ENCODE results near the gene PEX19. TPM values are rescaled to one million over a fixed set of nuclear protein-coding genes. Genes with fewer than 3 reads are reported as not detected.

The PEX19 gene
- polyA plus RNA-seq, 1 donor (not counting 4 experiments of a cell fraction or from before 2014, with no cell fraction given): 48.7 TPM

DNA sequence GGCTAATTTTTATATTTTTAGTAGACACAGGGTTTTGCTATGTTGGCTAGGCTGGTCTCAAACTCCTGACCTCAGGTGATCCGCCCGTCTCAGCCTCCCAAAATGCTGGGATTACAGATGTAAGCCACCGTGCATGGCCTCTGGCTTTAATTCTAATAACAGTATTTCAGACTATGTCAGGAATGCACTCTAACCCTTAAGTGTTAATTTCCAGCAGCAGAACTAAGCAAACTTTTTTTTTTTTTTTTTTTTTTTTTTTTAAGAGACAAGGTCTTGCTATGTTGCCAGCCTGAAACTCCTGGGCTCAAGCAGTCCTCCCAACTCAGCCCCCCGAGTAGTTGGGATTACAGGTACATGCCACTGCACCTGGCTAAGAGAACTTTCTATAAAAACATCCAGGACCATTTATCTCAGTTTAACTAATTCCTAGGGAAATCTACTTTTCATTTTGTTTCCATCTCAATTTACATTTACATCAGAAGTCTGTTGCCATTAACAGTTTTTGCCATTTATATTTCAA is 29.1 kb downstream of the PEX19 start:
- Histone ChIP-seq H4K20me1 (ENCODE audit: control insufficient read depth, extremely low read depth, insufficient read depth, low read length) (peaks cover 2% of the 10 kb centered on the region), H3K4me1 (ENCODE audit: control insufficient read depth, extremely low read depth, insufficient read depth, low read length) (peaks cover 22% of the 10 kb centered on the region), H3K4me3 (ENCODE audit: control insufficient read depth in 2 of 3, extremely low read depth in 1 of 3, insufficient read depth in 2 of 3, low read depth in 1 of 3, low read length in 3 of 3) (no peak overlapping the region), H3K79me2 (ENCODE audit: control insufficient read depth, insufficient read depth, low read length) (peaks cover 32% of the 10 kb centered on the region), H3K9me1 (ENCODE audit: control insufficient read depth, extremely low read depth, insufficient read depth, low read length) (no peaks in the 10 kb centered on the region), H3K9ac (ENCODE audit: control insufficient read depth, extremely low read depth, insufficient read depth, low read length) (no peak overlapping the region), H3K36me3 (ENCODE audit: control insufficient read depth in 2 of 2, extremely low read depth in 1 of 2, insufficient read depth in 2 of 2, low read length in 2 of 2) (peaks cover 1 to 10% of the 10 kb centered on the region in 2 experiments), H3K4me2 (ENCODE audit: control insufficient read depth, extremely low read depth, insufficient read depth, low read depth, low read length) (no peak overlapping the region), H3K27me3 (ENCODE audit: control insufficient read depth, extremely low read depth, insufficient read depth, low read length) (no peaks in the 10 kb centered on the region), H3K27ac (ENCODE audit: control insufficient read depth, insufficient read depth, low read length) (no peak overlapping the region), H2AFZ (ENCODE audit: control insufficient read depth, low read length) (no peak overlapping the region), H3K9me3 (ENCODE audit: control insufficient read depth, low read depth, low read length) (no peaks in the 10 kb centered on the region)
- no peak for TF ChIP-seq EZH2 (IDR thresholded peaks at IDR 0.05; ENCODE audit: low read length)
- TF ChIP-seq, protein P1, sequence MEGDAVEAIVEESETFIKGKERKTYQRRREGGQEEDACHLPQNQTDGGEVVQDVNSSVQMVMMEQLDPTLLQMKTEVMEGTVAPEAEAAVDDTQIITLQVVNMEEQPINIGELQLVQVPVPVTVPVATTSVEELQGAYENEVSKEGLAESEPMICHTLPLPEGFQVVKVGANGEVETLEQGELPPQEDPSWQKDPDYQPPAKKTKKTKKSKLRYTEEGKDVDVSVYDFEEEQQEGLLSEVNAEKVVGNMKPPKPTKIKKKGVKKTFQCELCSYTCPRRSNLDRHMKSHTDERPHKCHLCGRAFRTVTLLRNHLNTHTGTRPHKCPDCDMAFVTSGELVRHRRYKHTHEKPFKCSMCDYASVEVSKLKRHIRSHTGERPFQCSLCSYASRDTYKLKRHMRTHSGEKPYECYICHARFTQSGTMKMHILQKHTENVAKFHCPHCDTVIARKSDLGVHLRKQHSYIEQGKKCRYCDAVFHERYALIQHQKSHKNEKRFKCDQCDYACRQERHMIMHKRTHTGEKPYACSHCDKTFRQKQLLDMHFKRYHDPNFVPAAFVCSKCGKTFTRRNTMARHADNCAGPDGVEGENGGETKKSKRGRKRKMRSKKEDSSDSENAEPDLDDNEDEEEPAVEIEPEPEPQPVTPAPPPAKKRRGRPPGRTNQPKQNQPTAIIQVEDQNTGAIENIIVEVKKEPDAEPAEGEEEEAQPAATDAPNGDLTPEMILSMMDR (optimal IDR thresholded peaks at IDR 0.05 in 1 of 3, IDR thresholded peaks at IDR 0.05 in 1 of 3, conservative IDR thresholded peaks at IDR 0.05 in 1 of 3; ENCODE audit: extremely low read depth in 1 of 3, insufficient read depth in 2 of 3, low read length in 3 of 3): no peak
- dilution Hi-C loops (cut with MboI; ENCODE audit: extremely low pct_ligation_motif_present, low sequenced_read_pairs): no loop called here
- no peak for DNase-seq (ENCODE audit: low read depth, low spot score)
- no peak for FAIRE-seq

DNA sequence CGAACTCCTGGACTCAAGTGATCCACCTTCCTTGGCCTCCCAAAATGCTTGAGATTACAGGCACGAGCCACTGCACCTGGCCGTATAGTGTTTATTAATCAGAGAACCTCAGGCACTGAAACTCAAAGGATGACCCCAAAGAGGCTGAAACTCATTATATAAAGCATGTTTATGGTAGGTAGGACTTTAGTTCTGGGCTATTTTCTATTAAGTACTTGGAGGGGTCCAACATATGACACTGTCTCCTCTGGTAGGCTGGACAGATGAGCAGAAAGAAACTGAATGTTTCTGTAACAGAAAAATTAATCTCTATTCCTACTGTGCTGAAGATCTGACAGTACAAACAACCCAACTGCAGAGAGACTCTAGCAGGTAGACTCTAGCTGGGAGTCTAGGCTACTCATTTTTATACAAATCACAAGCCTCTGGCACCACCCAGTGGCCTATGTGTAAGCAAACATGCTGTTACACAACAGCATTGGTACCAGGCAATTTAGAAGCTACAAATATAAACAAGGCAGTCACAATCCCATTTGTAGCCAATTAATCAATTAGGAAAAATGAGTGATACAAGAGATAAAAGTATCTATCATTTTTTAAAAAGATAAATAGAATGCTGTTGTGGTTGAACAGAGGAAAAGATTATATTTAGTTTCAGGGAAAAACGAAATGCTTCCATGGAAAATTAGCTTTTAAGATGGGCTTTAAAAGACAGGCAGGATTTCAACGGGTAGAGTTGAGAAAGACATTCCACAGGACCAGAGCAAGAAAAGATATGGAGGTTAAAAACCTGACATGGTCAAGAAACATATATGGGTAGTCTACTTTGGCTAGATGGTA is 33.0 kb downstream of the PEX19 start:
- Histone ChIP-seq H2AFZ (ENCODE audit: control insufficient read depth, low read length) (no peak overlapping the region), H3K9me1 (ENCODE audit: control insufficient read depth, extremely low read depth, insufficient read depth, low read length) (no peaks in the 10 kb centered on the region), H3K27ac (ENCODE audit: control insufficient read depth, insufficient read depth, low read length) (no peak overlapping the region), H3K36me3 (ENCODE audit: control insufficient read depth in 2 of 2, extremely low read depth in 1 of 2, insufficient read depth in 2 of 2, low read length in 2 of 2) (peaks cover 0 to 3% of the 10 kb centered on the region in 2 experiments), H3K79me2 (ENCODE audit: control insufficient read depth, insufficient read depth, low read length) (peaks cover 10% of the 10 kb centered on the region), H3K4me2 (ENCODE audit: control insufficient read depth, extremely low read depth, insufficient read depth, low read depth, low read length) (no peak overlapping the region), H3K9me3 (ENCODE audit: control insufficient read depth, low read depth, low read length) (no peaks in the 10 kb centered on the region), H3K9ac (ENCODE audit: control insufficient read depth, extremely low read depth, insufficient read depth, low read length) (no peak overlapping the region), H3K27me3 (ENCODE audit: control insufficient read depth, extremely low read depth, insufficient read depth, low read length) (no peaks in the 10 kb centered on the region), H3K4me1 (ENCODE audit: control insufficient read depth, extremely low read depth, insufficient read depth, low read length) (peaks cover 8% of the 10 kb centered on the region), H3K4me3 (ENCODE audit: control insufficient read depth in 2 of 3, extremely low read depth in 1 of 3, insufficient read depth in 2 of 3, low read depth in 1 of 3, low read length in 3 of 3) (no peak overlapping the region), H4K20me1 (ENCODE audit: control insufficient read depth, extremely low read depth, insufficient read depth, low read length) (no peaks in the 10 kb centered on the region)
- dilution Hi-C loops (cut with MboI; ENCODE audit: extremely low pct_ligation_motif_present, low sequenced_read_pairs): no loop called here
- TF ChIP-seq EZH2 (IDR thresholded peaks at IDR 0.05; ENCODE audit: low read length): no peak
- TF ChIP-seq, protein P1 (optimal IDR thresholded peaks at IDR 0.05 in 1 of 3, IDR thresholded peaks at IDR 0.05 in 1 of 3, conservative IDR thresholded peaks at IDR 0.05 in 1 of 3; ENCODE audit: extremely low read depth in 1 of 3, insufficient read depth in 2 of 3, low read length in 3 of 3): peak; percentile 58 to 67 (median 65)
- FAIRE-seq (no peak), DNase-seq (ENCODE audit: low read depth, low spot score) (no peak)

Measured in keratinocyte (primary cell).